NCI-H2029 (cell line): ENCODE results near the gene STUB1.

ENCODE experiments used
- DNase-seq: peaks from one replicate; lab custom pipeline; 2025; lab: John Stamatoyannopoulos, UW

Gene STUB1

GRCh38 chr16:679814-680624 lies at the start of gene STUB1:
Gene STUB1 (plus strand): TSS chr16:680410. CDS start chr16:680526, 116 bp downstream.
- DNase-seq = peak; percentile 75

DNA sequence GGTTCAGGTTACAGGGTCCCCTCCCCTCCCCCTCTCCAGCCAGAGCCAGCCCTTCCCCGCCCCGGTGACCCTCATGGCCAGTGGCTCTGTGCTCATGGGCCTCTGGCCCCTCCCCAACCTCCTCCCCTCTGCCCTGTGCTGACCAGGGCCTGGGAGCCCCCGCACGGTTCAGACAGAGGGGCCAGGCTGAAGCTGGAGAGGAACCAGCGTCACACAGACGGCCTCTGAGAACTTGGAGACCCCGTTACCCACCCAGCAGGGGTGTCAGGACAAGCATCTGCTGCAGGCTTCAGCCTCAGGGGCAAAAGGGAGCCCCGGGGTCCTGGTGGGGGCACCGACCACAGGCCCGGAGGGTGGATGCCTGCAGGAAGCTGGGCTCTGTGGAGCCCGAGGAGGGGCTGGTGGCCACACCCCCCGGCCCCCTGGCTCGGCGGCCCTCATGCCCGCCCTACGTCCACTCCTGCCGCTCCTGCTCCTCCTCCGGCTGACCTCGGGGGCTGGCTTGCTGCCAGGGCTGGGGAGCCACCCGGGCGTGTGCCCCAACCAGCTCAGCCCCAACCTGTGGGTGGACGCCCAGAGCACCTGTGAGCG lies 49.3 kb upstream of the STUB1 start, which contains the start of gene WFIKKN1:
Gene WFIKKN1, plus strand, starts transcription at position 171 of the 591 bp plus-strand sequence. Its CDS starts 269 bp downstream, at position 440.
- DNase-seq = no peak

DNA sequence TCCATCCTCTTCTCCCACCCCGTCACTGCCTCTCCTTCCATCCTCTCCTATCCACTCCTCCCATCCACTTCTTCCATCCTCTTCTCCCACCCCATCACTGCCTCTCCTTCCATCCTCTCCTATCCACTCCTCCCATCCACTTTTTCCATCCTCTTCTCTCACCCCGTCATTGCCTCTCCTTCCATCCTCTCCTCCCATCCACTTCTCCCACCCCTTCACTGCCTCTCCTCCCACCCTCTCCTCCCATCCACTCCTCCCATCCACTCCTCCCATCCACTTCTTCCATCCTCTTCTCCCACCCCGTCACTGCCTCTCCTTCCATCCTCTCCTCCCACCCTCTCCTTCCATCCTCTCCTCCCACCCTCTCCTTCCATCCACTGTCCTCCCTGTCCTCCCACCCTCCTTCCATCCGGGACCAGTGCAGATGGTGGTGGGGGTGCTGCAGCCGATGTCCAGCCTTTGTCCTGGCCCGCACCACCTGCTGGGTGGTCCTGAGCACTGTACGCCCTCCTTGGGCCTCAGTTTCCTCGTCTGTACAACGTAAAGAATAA lies 48.3 kb upstream of the STUB1 start:
- DNase-seq = no peak

DNA sequence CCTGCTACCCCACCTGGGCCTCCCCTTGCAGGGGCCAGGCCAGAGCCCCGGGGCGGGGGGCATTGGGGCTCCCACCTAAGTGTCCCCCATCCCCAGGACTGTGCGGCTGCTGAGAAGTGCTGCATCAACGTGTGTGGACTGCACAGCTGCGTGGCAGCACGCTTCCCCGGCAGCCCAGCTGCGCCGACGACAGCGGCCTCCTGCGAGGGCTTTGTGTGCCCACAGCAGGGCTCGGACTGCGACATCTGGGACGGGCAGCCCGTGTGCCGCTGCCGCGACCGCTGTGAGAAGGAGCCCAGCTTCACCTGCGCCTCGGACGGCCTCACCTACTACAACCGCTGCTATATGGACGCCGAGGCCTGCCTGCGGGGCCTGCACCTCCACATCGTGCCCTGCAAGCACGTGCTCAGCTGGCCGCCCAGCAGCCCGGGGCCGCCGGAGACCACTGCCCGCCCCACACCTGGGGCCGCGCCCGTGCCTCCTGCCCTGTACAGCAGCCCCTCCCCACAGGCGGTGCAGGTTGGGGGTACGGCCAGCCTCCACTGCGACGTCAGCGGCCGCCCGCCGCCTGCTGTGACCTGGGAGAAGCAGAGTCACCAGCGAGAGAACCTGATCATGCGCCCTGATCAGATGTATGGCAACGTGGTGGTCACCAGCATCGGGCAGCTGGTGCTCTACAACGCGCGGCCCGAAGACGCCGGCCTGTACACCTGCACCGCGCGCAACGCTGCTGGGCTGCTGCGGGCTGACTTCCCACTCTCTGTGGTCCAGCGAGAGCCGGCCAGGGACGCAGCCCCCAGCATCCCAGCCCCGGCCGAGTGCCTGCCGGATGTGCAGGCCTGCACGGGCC lies 47.5 kb upstream of the STUB1 start:
- no peak for DNase-seq

GRCh38 chr16:633336-634050 lies 46.7 kb upstream of the STUB1 start:
- no peak for DNase-seq

GRCh38 chr16:634051-634670 lies 46.0 kb upstream of the STUB1 start:
- no peak for DNase-seq

DNA sequence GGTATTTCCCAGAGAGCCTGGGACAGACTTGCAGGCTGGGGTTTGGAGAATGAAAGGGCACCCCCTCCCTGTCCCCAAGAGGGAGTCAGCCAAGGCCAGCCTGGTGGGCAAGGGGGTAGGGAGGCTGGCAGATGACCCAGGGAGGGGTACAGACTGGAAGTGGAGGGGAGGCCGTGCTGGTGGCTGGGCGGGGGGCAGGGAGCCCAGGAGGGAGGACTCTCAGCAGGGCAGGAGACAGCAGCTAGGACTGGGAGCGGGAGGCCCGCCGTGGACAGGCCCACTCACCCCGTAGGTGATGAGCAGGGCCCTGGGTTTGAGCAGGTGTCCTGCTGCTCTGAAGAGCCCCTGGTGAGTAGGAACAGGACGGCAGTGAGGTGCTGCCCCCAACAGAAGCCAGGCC lies 45.2 kb upstream of the STUB1 start:
- no peak for DNase-seq

DNA sequence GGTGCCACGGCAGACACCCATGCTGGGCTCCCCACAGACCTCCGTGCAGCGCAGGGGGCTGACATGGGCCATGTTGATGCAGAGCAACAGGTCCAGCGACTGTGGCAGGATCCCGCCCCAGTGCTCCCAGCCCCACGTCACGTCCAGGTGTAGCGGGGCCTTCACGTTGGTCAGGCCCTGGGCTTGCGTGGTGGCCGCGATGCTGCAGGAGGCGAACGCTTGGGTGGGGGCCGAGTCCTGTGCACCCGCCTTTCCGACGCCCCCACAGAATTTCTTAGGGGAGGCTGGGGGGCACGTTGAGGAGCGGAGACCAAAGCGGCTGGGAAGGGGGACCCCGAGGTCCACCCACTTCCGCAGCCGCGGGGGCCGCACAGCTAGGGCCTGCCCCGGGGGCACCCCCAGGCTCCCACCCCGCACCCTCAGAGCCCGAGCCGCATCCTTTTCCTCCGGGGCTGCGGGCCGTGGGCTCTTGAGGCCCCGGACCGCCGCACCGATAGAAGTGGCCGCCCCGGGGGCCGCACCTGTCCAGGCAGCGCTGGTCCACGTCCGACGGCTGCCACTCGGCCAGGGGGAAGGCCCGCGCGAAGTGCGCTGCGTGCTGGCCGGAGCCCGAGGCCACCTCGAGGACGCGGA lies 44.5 kb upstream of the STUB1 start:
- DNase-seq = no peak

- DNase-seq = peak; percentile 93
Measured at GRCh38 chr16:636206-637080, 43.8 kb upstream of the STUB1 start, which contains the start of gene METTL26. Gene METTL26 (minus strand): TSS chr16:636305. CDS start chr16:636290, 15 bp downstream.

- DNase-seq = peak; percentile 66
Measured at GRCh38 chr16:637081-638018, 42.9 kb upstream of the STUB1 start.

DNA sequence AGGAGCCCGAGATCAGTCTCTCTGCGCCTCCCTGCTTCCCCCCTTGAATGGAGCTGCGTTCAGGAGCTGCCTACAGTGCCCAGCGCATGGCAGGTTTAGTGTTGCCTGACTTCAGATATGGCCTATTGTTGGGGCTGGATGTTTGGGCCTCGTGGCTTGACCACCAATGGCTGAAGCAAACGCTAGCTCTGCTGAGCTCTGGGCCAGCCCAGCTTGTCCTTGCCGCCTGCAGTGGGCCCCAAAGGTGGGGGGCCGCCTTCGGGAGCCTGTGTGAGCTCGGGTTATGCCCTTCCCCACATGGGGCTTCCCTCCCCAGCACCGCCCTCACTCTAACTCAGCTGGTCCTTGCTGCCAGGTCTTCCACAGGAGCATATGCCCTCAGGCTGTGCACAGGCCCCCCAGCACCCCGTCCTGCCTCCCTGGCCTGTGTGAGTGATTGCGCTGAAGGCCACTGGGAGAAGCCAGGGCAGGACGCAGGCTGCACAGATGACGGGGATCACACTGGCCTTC lies 42.1 kb upstream of the STUB1 start:
- no peak for DNase-seq

DNA sequence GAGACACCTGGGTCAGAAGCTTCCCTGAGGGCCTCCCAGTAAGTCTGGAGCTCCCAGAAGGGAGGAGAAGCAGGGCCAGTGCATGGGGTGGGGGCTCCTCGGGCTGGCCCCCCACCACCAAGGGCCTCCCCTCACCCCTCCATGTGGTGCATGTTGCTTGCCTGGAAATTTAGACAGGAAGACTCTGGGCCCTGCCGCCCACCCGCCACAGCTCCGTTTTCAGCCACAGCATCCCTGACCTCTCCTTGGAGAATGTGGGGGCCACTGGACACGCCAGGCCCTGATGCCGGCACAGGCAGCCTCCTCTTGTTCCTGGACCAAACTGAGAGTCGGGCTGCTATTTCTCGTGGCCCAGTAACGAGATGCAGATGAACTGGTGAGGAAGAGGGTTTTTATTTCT lies 41.4 kb upstream of the STUB1 start:
- no peak for DNase-seq

DNA sequence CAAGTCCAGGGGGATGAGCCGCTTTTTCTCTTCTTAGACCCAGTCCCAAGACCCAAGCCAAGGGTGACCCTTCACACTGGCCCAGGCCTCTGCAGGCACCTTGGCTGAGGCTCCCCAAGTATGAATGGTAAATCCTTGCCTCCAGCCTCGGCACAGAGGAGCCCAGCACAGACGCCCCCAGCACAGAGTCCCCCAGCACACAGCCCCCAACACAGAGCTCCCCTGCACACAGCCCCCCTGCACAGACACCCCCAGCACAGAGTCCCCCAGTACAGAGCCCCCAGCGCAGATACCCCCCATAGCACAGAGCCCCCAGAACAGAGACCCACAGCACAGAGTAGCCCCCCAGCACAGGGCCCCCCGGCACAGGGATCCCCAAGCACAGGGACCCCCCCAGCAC lies 39.6 kb upstream of the STUB1 start:
- DNase-seq = no peak

DNA sequence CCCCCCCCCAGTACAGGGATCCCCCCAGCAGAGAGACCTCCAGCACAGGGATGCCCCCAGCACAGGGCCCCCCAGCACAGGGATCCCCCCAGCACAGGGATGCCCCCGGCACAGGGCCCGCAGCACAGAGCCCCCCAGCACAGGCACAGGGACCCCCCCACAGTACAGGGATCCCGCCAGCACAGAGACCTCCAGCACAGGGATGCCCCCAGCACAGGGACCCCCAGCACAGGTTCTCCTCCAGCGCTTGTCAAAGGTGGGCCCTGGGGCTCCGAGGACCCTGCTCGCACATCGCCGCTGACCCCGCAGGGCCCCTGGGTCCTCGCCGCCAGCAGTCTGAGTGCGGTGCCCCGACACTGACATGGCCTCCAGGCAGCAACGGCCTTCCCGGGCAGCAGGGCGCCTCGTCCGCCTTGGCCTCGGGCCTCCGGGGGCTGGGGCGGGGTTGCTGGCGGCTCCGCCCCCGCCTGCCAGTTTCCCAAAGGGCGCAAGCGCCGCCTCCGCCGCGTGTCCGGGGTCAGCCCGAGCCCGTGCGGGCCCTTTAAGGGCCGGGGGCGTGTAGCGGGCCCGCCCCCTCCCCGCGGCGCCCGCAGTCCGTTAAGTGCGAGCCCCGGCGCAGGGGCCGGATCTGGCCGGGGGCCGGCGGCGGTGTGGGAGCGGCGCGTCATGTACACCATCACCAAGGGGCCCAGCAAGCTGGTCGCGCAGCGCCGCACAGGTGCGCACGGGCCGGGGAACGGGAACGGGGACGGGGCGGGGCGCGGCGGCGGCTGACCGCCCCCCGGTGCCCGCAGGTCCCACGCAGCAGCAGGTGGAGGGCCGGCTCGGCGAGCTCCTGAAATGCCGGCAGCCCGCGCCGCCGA lies 38.7 kb upstream of the STUB1 start, which contains the start of gene MCRIP2:
Gene MCRIP2, plus strand, starts transcription at position 503 of the 863 bp plus-strand sequence. Its CDS starts 164 bp downstream, at position 667.
- peak; percentile 66 for DNase-seq

- DNase-seq = peak; percentile 20
Measured at GRCh38 chr16:642189-643049, 37.8 kb upstream of the STUB1 start.

DNA sequence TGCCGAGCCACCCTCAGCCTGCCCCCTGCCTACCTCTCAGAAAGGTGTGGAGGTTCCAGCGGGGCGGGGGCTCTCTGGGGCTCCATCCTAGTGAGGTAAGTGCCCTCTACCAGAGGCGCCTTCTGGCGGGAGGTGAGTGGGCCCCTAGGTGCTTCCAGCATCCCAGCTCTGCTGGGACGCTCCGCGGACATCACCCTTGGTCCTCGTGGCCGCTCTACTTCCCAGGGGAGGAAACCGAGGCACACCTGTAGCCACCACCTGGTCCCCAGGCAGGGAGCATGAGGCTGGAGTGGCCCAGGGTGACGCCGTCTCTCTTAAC lies 37.2 kb upstream of the STUB1 start:
- no peak for DNase-seq
